NCI-H2196 (cell line): ENCODE results near the gene CLEC11A.
"Not testable (repeated sequence)": the region's sequence is repeated elsewhere in the genome, so short reads cannot be mapped to it uniquely, and the experiment has no call there.

ENCODE experiments used
- DNase-seq: peaks from one replicate; lab custom pipeline; 2025; ENCODE audit not compliant: unreplicated experiment; lab: John Stamatoyannopoulos, UW

Gene CLEC11A

GRCh38 chr19:50721441-50722137, 1.6 kb upstream of the CLEC11A start:
- no peak for DNase-seq

DNA sequence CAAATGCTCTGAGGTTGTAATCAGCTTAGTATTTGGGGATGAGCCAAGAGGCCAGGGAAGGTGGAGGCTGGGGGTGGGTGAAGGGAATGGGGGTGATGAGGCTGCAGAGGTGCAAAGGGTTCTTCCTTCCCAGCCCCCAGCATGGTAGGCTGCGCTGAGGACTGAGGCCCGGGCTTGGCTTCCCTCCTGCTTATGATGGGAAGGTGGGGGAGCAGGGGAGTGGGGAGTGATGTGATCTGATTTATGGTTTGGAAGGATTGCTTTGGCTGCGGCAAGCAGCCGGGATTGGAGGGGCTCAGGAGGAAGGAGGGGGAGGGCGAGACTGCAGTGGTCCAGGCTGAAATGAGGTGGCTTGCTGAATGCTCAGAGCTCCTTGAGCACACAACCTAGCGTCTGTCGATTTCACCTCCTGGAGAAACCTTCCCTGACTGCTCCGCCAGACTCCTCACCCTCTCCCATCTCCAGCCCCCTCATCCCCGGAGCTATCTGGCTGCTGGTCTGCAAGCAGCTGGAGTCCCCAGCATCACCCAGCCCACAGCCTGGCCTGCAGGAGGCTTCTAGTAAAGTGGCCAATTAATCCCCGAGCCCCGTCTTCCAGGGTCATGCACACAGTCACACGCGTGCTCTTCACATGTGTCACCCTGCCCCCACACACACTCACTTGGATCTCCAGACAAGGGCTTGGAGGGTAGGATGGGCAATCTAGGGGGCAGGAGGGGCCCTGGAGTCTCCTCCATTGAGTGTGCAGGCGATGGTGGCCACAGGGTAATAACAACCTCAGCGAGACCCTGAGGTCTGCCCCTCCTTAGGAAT, 757 bp upstream of the CLEC11A start:
- no peak for DNase-seq

- DNase-seq, result no peak
Measured at GRCh38 chr19:50723735-50724521, 764 bp downstream of the CLEC11A start.

GRCh38 chr19:50724522-50725217, 1.5 kb downstream of the CLEC11A start:
- DNase-seq, result peak; percentile 98

- DNase-seq, result no peak
Measured at GRCh38 chr19:50725218-50725910, 2.2 kb downstream of the CLEC11A start.

GRCh38 chr19:50725911-50726230, 2.7 kb downstream of the CLEC11A start:
- no peak for DNase-seq

DNA sequence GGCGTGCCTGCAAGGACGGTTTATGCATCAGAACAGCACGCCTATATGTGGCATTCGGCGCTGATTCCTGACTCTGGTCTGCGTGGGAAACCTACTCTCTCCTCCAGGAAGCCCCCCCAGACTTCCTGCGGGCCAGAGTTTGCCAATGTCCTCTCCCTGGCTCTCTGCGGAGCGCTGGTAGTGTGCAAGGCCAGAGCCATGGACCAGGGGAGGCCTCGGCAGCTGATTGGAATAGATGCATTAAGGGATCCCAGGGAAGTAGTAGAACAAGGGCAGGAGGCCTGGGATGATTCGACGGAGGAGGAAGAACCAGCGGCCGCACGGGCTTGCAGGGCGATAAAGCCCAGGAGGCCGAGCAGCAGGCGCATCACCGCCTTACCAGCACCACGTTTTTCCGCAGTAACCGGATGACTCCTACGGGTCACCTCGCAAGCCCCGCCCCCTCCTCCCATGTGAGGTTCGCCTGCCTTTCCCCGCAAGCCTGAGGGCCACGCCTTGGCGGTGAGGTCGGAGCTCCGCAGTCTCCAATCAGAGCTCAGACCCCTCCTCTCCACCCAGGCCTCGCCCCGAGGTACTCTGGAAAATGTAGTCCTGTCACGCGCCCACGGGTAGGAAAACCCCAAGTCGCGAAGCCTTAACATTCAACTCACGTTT, 5.0 kb downstream of the CLEC11A start:
- DNase-seq, result no peak

GRCh38 chr19:50729894-50730293, 6.7 kb downstream of the CLEC11A start:
- DNase-seq, result no peak

- DNase-seq, result no peak
Measured at GRCh38 chr19:50735869-50736268, 12.7 kb downstream of the CLEC11A start.

DNA sequence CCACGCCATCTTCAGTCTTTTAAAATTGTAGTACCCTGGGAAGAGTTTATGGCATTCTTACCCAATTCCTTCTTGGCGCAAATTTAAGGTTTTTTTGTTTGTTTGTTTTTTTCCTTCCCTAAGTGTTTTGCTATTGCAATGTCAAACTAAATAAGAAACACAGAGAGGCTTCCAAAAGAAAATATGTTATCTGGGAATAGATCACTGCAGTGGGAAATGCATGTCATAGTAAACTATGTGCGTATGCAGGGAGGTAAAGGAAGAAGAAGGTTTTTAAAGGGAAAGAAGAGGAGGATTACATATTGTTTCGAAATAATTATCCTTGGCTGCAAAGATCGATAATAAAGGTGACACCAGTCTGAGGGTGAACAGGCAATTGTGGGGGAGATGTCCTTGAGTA, 13.2 kb downstream of the CLEC11A start:
- no peak for DNase-seq

GRCh38 chr19:50739132-50739913, 16.2 kb downstream of the CLEC11A start:
- no peak for DNase-seq

DNA sequence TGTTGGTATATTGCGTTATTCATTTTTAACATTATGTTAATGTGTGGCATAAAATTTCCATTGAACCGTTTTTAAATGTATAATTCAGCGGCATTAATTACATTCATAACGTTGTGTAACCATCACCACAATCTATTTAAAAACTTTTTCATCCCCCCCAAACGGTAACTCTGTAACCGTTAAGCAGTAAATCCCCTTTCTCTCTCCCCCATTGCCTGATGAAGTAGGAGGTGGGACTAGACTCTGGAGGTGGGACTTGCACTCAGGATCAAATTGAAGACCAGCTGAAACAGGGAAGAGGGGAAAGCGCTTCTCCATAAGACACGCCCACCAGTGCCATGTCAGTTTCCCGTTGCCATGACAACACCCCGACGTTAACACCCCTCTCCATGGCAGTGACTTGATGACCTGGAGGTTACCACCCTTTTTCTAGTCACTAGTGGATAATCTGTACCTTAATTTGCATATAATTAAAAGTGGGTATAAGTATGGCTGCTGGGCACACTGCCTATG, 16.8 kb downstream of the CLEC11A start:
- DNase-seq, result no peak

DNA sequence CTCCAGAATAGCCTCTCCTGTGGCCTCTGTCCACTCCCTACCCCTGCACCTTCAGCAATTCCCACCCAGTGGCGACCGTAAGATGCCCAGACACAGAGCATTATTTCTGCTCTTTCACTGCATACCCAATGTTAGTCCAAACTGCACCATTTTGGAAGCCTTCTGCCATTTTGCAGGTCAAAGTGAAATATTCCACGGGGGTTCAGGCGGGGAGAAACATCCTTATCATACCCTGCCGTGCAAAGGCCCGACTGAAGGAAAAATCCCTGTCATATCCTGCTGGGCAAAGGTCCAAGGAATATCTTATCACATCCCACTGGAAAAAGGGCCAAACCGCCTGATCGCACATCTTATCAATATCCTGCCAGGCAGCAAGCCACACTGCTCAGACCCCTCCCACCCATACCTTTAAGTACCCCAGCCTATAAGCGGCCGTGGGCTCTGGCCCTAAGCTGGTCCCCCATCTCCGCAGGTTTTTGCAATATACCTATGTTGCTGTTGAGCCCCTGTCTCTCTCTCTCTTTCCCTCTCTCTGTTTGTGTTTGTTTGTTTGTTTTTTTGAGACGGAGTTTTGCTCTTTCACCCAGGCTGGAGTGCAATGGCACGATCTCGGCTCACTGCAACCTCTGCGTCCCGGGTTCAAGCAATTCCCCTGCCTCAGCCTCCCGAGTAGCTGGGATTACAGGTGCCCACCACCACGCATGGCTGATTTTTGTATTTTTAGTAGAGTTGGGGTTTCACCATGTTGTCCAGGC, 18.2 kb downstream of the CLEC11A start:
- DNase-seq, result no peak

DNA sequence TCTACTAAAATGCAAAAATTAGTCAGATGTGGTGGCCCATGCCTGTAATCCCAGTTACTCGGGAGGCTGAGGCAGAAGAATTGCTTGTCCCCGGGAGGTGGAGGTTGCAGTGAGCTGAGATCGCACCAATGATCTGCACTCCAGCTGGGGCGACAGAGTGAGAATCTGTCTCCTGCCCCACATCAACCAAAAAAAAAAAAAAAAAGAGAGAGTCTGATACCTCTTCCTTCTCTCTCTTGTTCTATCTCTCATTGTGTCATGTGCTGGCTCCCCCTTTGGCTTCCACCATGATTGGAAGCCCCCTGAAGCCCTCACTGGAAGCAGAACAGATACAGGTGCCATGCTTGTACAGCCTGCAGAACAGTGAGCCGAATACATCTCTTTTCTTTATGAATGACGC, 20.4 kb downstream of the CLEC11A start:
- DNase-seq, result no peak

GRCh38 chr19:50745221-50745620, 22.1 kb downstream of the CLEC11A start:
- no peak for DNase-seq

GRCh38 chr19:50747141-50747540, 24.0 kb downstream of the CLEC11A start:
- not testable (repeated sequence) for DNase-seq

DNA sequence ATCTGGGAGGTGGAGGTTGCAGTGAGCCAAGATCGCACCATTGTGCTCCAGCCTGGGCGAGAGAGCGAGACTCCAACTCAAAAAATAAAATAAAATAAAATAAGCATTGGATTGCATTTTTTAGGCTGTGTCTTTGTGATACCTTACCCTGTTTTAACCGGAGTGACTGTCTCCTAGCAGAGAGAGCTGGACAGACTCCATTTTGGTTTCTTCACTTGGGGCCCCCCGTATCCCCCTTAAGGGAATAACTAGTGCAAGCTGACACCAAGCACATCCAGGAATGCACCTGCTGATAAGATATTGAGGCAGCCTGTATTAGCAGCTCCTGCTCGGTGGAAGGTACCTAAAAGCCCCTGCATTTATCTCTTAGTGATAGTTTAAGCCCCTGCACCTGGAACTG, 26.3 kb downstream of the CLEC11A start:
- no peak for DNase-seq

GRCh38 chr19:50750010-50750409, 26.8 kb downstream of the CLEC11A start:
- no peak for DNase-seq
